Right lobe of liver (tissue), 4 donors: Measurements from ENCODE around the gene SYNE1.

Experiments
- POLR2A ChIP-seq: fragments of 450-650 bp; IDR thresholded peaks from one replicate; pipeline ENCODE4 v1.6.1; 2017; ENCODE audit warnings: antibody characterized with exemption, mild to moderate bottlenecking
- TF ChIP-seq, protein P1 (sequence below), 4 donors: fragments of 200-600 bp in 3 of 4; fragments of 450-650 bp in 1 of 4; IDR thresholded peaks; one replicate each; pipeline versions ENCODE4 v1.5.1 to v1.8.0; 2016 to 2022; ENCODE audit warnings: antibody characterized with exemption in 4 of 4, mild to moderate bottlenecking in 2 of 4
- donor health status: DM: no; HTN: no; CAD: no.
- donor health status: DM: no; HTN: no; CAD: no.
- donor health status: DM: no; HTN: yes; CAD: no.

DNA sequence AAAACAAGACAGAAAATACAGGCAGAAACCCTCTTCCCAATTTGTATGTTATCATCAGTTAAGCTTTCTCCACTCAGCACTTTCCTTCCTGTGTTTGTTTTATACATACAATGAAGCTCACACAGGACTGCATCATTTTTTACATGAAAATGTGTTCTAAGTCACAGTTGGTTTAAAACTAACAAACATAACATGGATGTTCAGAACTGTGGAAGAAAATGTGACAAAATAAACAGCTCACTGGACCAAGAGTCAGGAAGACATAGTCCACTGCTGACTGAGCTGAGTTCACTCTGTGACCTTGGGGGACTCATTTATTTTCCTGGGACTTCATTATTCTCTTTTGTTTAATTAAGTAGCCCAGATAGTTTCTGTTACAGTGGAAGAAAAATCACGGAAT, 331.5 kb downstream of the SYNE1 start:
- TF ChIP-seq, protein P1, sequence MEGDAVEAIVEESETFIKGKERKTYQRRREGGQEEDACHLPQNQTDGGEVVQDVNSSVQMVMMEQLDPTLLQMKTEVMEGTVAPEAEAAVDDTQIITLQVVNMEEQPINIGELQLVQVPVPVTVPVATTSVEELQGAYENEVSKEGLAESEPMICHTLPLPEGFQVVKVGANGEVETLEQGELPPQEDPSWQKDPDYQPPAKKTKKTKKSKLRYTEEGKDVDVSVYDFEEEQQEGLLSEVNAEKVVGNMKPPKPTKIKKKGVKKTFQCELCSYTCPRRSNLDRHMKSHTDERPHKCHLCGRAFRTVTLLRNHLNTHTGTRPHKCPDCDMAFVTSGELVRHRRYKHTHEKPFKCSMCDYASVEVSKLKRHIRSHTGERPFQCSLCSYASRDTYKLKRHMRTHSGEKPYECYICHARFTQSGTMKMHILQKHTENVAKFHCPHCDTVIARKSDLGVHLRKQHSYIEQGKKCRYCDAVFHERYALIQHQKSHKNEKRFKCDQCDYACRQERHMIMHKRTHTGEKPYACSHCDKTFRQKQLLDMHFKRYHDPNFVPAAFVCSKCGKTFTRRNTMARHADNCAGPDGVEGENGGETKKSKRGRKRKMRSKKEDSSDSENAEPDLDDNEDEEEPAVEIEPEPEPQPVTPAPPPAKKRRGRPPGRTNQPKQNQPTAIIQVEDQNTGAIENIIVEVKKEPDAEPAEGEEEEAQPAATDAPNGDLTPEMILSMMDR (IDR thresholded peaks at IDR 0.05) = no peak
- TF ChIP-seq POLR2A = no peak
